B cell (primary cell): ENCODE data around the gene SLC9C1. TPM values are rescaled to one million over a fixed set of nuclear protein-coding genes. Genes with fewer than 3 reads are reported as not detected.

Experiments
- ATAC-seq: fragments of 200-7000 bp; cut with Tn5 transposase; one replicate; pipeline ENCODE4 v1.10.0; 2021; ENCODE audit warnings: low read depth, mild to moderate bottlenecking, moderate number of reproducible peaks, moderate library complexity
- CTCF ChIA-PET: fragments of 350-600 bp; sonication (Branson Sonifier 250); formaldehyde crosslinking; loops from one replicate; lab custom pipeline; 2021; ENCODE audit warnings: antibody characterized with exemption, inconsistent platforms; lab: Charles Lee
- POLR2A ChIA-PET: fragments of 350-600 bp; sonication (Branson Sonifier 250); formaldehyde crosslinking; loops from one replicate; lab custom pipeline; 2021; ENCODE audit warnings: antibody characterized with exemption; lab: Charles Lee
- DNase-seq: peaks from one replicate; pipeline ENCODE4 v3.0.0; 2013
- H2AFZ ChIP-seq: 2 replicates; pipeline ENCODE4 v1.6.1; 2012; ENCODE audit warnings: mild to moderate bottlenecking, low read depth, low read length; ENCODE audit not compliant: insufficient read depth, poor library complexity, severe bottlenecking
- H3K27ac ChIP-seq, 2 donors: 1 replicate in 1 of 2; 2 replicates in 1 of 2; pipeline ENCODE4 v1.5.1; 2012 to 2013; ENCODE audit warnings: low read length in 2 of 2, mild to moderate bottlenecking in 2 of 2, moderate library complexity in 1 of 2
- H3K27me3 ChIP-seq, 4 experiments: fragments of 200-600 bp in 1 of 4; sonication (generic) in 1 of 4; replicated peaks in 1 of 4; 1 replicate in 2 of 4; 2 replicates in 2 of 4; pipeline versions ENCODE4 v1.6.1 to v1.7.0; 2013 to 2016; ENCODE audit warnings: low read length in 3 of 4, mild to moderate bottlenecking in 2 of 4, mixed read lengths in 1 of 4, moderate library complexity in 1 of 4; ENCODE audit not compliant: insufficient read depth in 4 of 4, control insufficient read depth in 3 of 4; ENCODE audit errors: control extremely low read depth in 1 of 4
- H3K36me3 ChIP-seq, 2 experiments: replicated peaks in 1 of 2; 1 replicate in 1 of 2; 2 replicates in 1 of 2; pipeline versions ENCODE4 v1.6.1 to v1.7.1; 2013; ENCODE audit warnings: low read length in 1 of 2; ENCODE audit not compliant: insufficient read depth in 2 of 2, control insufficient read depth in 1 of 2; ENCODE audit errors: control extremely low read depth in 1 of 2, extremely low read depth in 1 of 2
- H3K4me1 ChIP-seq, 2 donors: fragments of 200-600 bp in 1 of 2; sonication (generic) in 1 of 2; 1 replicate in 1 of 2; 2 replicates in 1 of 2; pipeline versions ENCODE4 v1.5.1 to v1.6.1; 2013 to 2017; ENCODE audit warnings: low read length in 2 of 2; ENCODE audit not compliant: control insufficient read depth in 2 of 2, insufficient read depth in 2 of 2
- H3K4me2 ChIP-seq: replicated peaks from 2 replicates; pipeline ENCODE3; 2012; ENCODE audit warnings: mild to moderate bottlenecking, low read depth, low read length; ENCODE audit not compliant: poor library complexity, severe bottlenecking
- H3K4me3 ChIP-seq, 5 experiments: fragments of 200-600 bp in 1 of 5; sonication (generic) in 1 of 5; 1 replicate in 3 of 5; 2 replicates in 2 of 5; pipeline versions ENCODE4 v1.5.1 to v1.7.0; 2011 to 2016; ENCODE audit warnings: low read length in 4 of 5, mild to moderate bottlenecking in 4 of 5, low read depth in 2 of 5, control low read depth in 1 of 5, moderate library complexity in 1 of 5; ENCODE audit not compliant: insufficient read depth in 1 of 5; ENCODE audit errors: control extremely low read depth in 1 of 5, extremely low read depth in 1 of 5
- H3K79me2 ChIP-seq: fragments of 200-600 bp; sonication (generic); one replicate; pipeline ENCODE4 v1.6.0; 2016; ENCODE audit warnings: low read length; ENCODE audit not compliant: control insufficient read depth, insufficient read depth
- H3K9ac ChIP-seq: fragments of 200-600 bp; sonication (generic); 2 replicates; pipeline ENCODE4 v1.6.1; 2017; ENCODE audit warnings: mild to moderate bottlenecking, low read length, moderate library complexity
- H3K9me3 ChIP-seq, 3 donors: one replicate each; pipeline versions ENCODE4 v1.6.1 to v1.7.1; 2013; ENCODE audit warnings: low read length in 2 of 3; ENCODE audit not compliant: control insufficient read depth in 2 of 3, insufficient read depth in 1 of 3; ENCODE audit errors: control extremely low read depth in 1 of 3
- H4K20me1 ChIP-seq: 2 replicates; pipeline ENCODE4 v1.6.0; 2012; ENCODE audit warnings: mild to moderate bottlenecking, low read length; ENCODE audit not compliant: insufficient read depth, control insufficient read depth, poor library complexity, severe bottlenecking
- H3K27ac Mint-ChIP-seq: one replicate; pipeline ENCODE4 v1.8.0; 2021; ENCODE audit warnings: mixed read lengths
- H3K27me3 Mint-ChIP-seq: one replicate; pipeline ENCODE4 v1.8.0; 2021; ENCODE audit warnings: mixed read lengths
- H3K4me1 Mint-ChIP-seq: one replicate; pipeline ENCODE4 v1.8.0; 2021; ENCODE audit warnings: mixed read lengths
- H3K4me3 Mint-ChIP-seq: one replicate; pipeline ENCODE4 v1.8.0; 2021; ENCODE audit warnings: mixed read lengths
- H3K9me3 Mint-ChIP-seq: one replicate; pipeline ENCODE4 v1.8.0; 2022; ENCODE audit warnings: mixed read lengths; ENCODE audit not compliant: insufficient read depth
- CTCF ChIP-seq: fragments of 200-600 bp; IDR thresholded peaks from one replicate; pipeline ENCODE4 v1.8.0; 2022; ENCODE audit warnings: antibody characterized with exemption, mild to moderate bottlenecking
- EZH2 ChIP-seq: IDR thresholded peaks from 2 replicates; pipeline ENCODE4 v1.6.1; 2012; ENCODE audit warnings: borderline replicate concordance, low read depth, mild to moderate bottlenecking, moderate library complexity, low read length; ENCODE audit not compliant: insufficient read depth, poor library complexity, severe bottlenecking
- WGBS: methylation state at CpG from one replicate; pipeline ENCODE4 v1.1.5; 2013; ENCODE audit warnings: missing lambda C conversion rate; ENCODE audit not compliant: insufficient coverage; 5-methylcytosine and 5-hydroxymethylcytosine counted together
- intact Hi-C: fragments of 100-400 bp; cut with micrococcal nuclease; formaldehyde crosslinking; loops from one replicate; pipeline ENCODE4 v1.10.0; 2022
- polyA plus RNA-seq: library from polyadenylated mRNA; depleted of rRNA; stranded (reverse); fragments of >200 nt; gene quantifications from 2 replicates; pipeline ENCODE4 v1.2.3, GENCODE V29; 2012
- total RNA-seq, 2 donors: library from RNA; stranded (reverse); fragments of 120-200 nt in 1 of 2; gene quantifications; 1 replicate in 1 of 2; 2 replicates in 1 of 2; pipeline versions ENCODE4 v1.2.3 to v1.2.4, GENCODE V29; 2013 to 2022

The SLC9C1 gene
- total and polyA plus RNA-seq, 2 donors (not counting 1 experiment from before 2014, with no cell fraction given) = 0.07 to 0.49 TPM

GRCh38 chr3:112338021-112338726, 44.2 kb upstream of the SLC9C1 start:
- Mint-ChIP-seq H3K4me1 (peaks cover 72% of the 10 kb centered on the region), H3K27ac (peak overlapping the region; percentile 23), H3K27me3 (no peaks in the 10 kb centered on the region), H3K9me3 (no peaks in the 10 kb centered on the region), H3K4me3 (peak overlapping the region; percentile 18)
- Histone ChIP-seq H3K27ac (peak overlapping the region in 1 of 2 donors; percentile 50), H3K4me2 (peak overlapping the region; percentile 9), H3K4me3 (no peak overlapping the region), H3K9ac (no peak overlapping the region), H2AFZ (no peak overlapping the region), H4K20me1 (no peaks in the 10 kb centered on the region), H3K36me3 (peaks cover 1 to 9% of the 10 kb centered on the region in 2 experiments), H3K9me3 (peaks cover 0 to 3% (median 0%) of the 10 kb centered on the region in 3 donors), H3K79me2 (peaks cover 61% of the 10 kb centered on the region), H3K27me3 (no peaks in the 10 kb centered on the region), H3K4me1 (peaks cover 25 to 46% of the 10 kb centered on the region in 2 donors)
- intact Hi-C loops = no loop called here
- POLR2A ChIA-PET = no interaction called here
- TF ChIP-seq EZH2 (no peak), CTCF (no peak)
- CTCF ChIA-PET = interaction anchor here (0.9 to 1.3 kb wide), 7 partner anchors 10 to 226 kb away, joined by 3 to 5 read pairs (median 3); no protein-coding TSS in a partner anchor
- WGBS = no CpG with 5 or more reads among the region's 6 CpGs
- no peak for ATAC-seq
- DNase-seq = no peak

- Histone ChIP-seq H3K9me3 (no peaks in the 10 kb centered on the region), H4K20me1 (no peaks in the 10 kb centered on the region), H3K4me2 (peak overlapping the region; percentile 78), H3K27ac (peak overlapping the region in 1 of 2 donors; percentile 83), H2AFZ (no peak overlapping the region), H3K36me3 (peaks cover 1 to 6% of the 10 kb centered on the region in 2 experiments), H3K27me3 (no peaks in the 10 kb centered on the region), H3K79me2 (peaks cover 83% of the 10 kb centered on the region), H3K4me1 (peaks cover 31 to 44% of the 10 kb centered on the region in 2 donors), H3K4me3 (peak overlapping the region in 1 of 5 experiments; percentile 83), H3K9ac (peak overlapping the region; percentile 85)
- peaks cover 69% of the 10 kb centered on the region for H3K4me1 Mint-ChIP-seq
- no peak for ATAC-seq
- 80% methylated on average over 1 of the region's 2 CpGs for WGBS
- POLR2A ChIA-PET = no interaction called here
- CTCF ChIA-PET = interaction anchor here (0.7 to 6.7 kb wide), 5 partner anchors 10 to 225 kb away, joined by 3 to 50 read pairs (median 4); partner anchors contain the start of gene SLC9C1
- H3K9me3 Mint-ChIP-seq = no peaks in the 10 kb centered on the region
- peak overlapping the region; percentile 94 for H3K4me3 Mint-ChIP-seq
- intact Hi-C loops = loop anchor here (2.0 kb wide), 1 partner anchor 199 kb away; no protein-coding TSS in a partner anchor
- no peak for DNase-seq
- TF ChIP-seq EZH2 = no peak
- no peak for TF ChIP-seq CTCF
- H3K27me3 Mint-ChIP-seq = no peaks in the 10 kb centered on the region
- H3K27ac Mint-ChIP-seq = peak overlapping the region; percentile 95
Measured at GRCh38 chr3:112335434-112335781, 41.4 kb upstream of the SLC9C1 start.
